Mesenchymal stem cell (in vitro differentiated cells and primary cell): ENCODE measurements around the gene JSRP1.

Experiments used
- DNase-seq: peaks from one replicate; pipeline ENCODE4 v3.0.0-alpha.2; 2013
- H2AFZ ChIP-seq: one replicate; pipeline ENCODE4 v1.6.1; 2013; ENCODE audit warnings: low read depth, mild to moderate bottlenecking, control low read depth, inconsistent platforms, low read length, moderate library complexity
- H2AK5ac ChIP-seq: 2 replicates; pipeline ENCODE4 v1.6.1; 2013; ENCODE audit warnings: low read length, moderate library complexity, mild to moderate bottlenecking, inconsistent platforms; ENCODE audit not compliant: severe bottlenecking
- H2BK120ac ChIP-seq: one replicate; pipeline ENCODE4 v1.6.1; 2013; ENCODE audit warnings: low read depth, mild to moderate bottlenecking, inconsistent platforms, low read length, moderate library complexity
- H2BK12ac ChIP-seq, 2 experiments: one replicate each; pipeline ENCODE4 v1.6.1; 2013; ENCODE audit warnings: inconsistent platforms in 2 of 2, low read length in 2 of 2, mild to moderate bottlenecking in 2 of 2, moderate library complexity in 2 of 2, control low read depth in 1 of 2
- H2BK15ac ChIP-seq: one replicate; pipeline ENCODE4 v1.6.1; 2013; ENCODE audit warnings: mild to moderate bottlenecking, low read depth, inconsistent platforms; ENCODE audit not compliant: poor library complexity, severe bottlenecking
- H2BK5ac ChIP-seq: 2 replicates; pipeline ENCODE4 v1.6.1; 2013; ENCODE audit warnings: low read depth, mild to moderate bottlenecking, low read length, control low read depth, inconsistent platforms; ENCODE audit not compliant: poor library complexity, severe bottlenecking
- H3K14ac ChIP-seq, 2 experiments: one replicate each; pipeline ENCODE4 v1.6.1; 2013; ENCODE audit warnings: inconsistent platforms in 2 of 2, low read length in 2 of 2, control low read depth in 1 of 2, mild to moderate bottlenecking in 1 of 2, moderate library complexity in 1 of 2
- H3K18ac ChIP-seq, 2 experiments: one replicate each; pipeline ENCODE4 v1.6.1; 2013; ENCODE audit warnings: inconsistent platforms in 2 of 2, low read length in 2 of 2, control low read depth in 1 of 2, low read depth in 1 of 2, mild to moderate bottlenecking in 1 of 2
- H3K23ac ChIP-seq, 2 experiments: one replicate each; pipeline ENCODE4 v1.6.1; 2013; ENCODE audit warnings: inconsistent platforms in 2 of 2, low read length in 2 of 2, mild to moderate bottlenecking in 2 of 2, moderate library complexity in 2 of 2, control low read depth in 1 of 2
- H3K27ac ChIP-seq: 2 replicates; pipeline ENCODE4 v1.5.1; 2013; ENCODE audit warnings: mild to moderate bottlenecking, moderate library complexity, low read length, control low read depth, inconsistent platforms; ENCODE audit not compliant: poor library complexity, severe bottlenecking
- H3K27me3 ChIP-seq, 2 experiments: 2 replicates each; pipeline versions ENCODE4 v1.6.1 to v1.7.0; 2013; ENCODE audit warnings: low read length in 2 of 2, mild to moderate bottlenecking in 2 of 2, moderate library complexity in 2 of 2, control low read depth in 1 of 2, inconsistent platforms in 1 of 2; ENCODE audit not compliant: control insufficient read depth in 1 of 2, insufficient read depth in 1 of 2
- H3K36me3 ChIP-seq, 2 experiments: 2 replicates each; pipeline versions ENCODE4 v1.6.1 to v1.7.0; 2013; ENCODE audit warnings: low read length in 2 of 2, control low read depth in 1 of 2, inconsistent platforms in 1 of 2, low read depth in 1 of 2, mild to moderate bottlenecking in 1 of 2; ENCODE audit not compliant: insufficient read depth in 2 of 2, control insufficient read depth in 1 of 2
- H3K4ac ChIP-seq, 2 experiments: one replicate each; pipeline ENCODE4 v1.6.1; 2013; ENCODE audit warnings: inconsistent platforms in 2 of 2, low read length in 2 of 2, mild to moderate bottlenecking in 2 of 2, moderate library complexity in 2 of 2, control low read depth in 1 of 2, low read depth in 1 of 2
- H3K4me1 ChIP-seq: 2 replicates; pipeline ENCODE4 v1.6.1; 2013; ENCODE audit warnings: low read depth, low read length, control low read depth; ENCODE audit not compliant: control insufficient read depth, insufficient read depth
- H3K4me2 ChIP-seq: 2 replicates; pipeline ENCODE4 v1.6.1; 2013; ENCODE audit warnings: low read length, mild to moderate bottlenecking, inconsistent platforms; ENCODE audit not compliant: poor library complexity, severe bottlenecking
- H3K4me3 ChIP-seq, 2 experiments: 2 replicates each; pipeline versions ENCODE4 v1.5.1 to v1.7.0; 2013; ENCODE audit warnings: low read length in 2 of 2, mild to moderate bottlenecking in 2 of 2, control low read depth in 1 of 2, low read depth in 1 of 2; ENCODE audit not compliant: insufficient read depth in 1 of 2
- H3K79me1 ChIP-seq: replicated peaks from 2 replicates; pipeline ENCODE4 v1.6.1; 2013; ENCODE audit warnings: mild to moderate bottlenecking, control low read depth, low read length, inconsistent platforms; ENCODE audit not compliant: poor library complexity, severe bottlenecking
- H3K9ac ChIP-seq: 2 replicates; pipeline ENCODE4 v1.7.0; 2013; ENCODE audit warnings: mild to moderate bottlenecking, low read length, moderate library complexity
- H3K9me3 ChIP-seq: 2 replicates; pipeline ENCODE4 v1.7.0; 2013; ENCODE audit warnings: mild to moderate bottlenecking, low read length; ENCODE audit not compliant: control insufficient read depth
- H4K8ac ChIP-seq: one replicate; pipeline ENCODE4 v1.6.1; 2013; ENCODE audit warnings: inconsistent platforms, mild to moderate bottlenecking, low read length, moderate library complexity
- H4K91ac ChIP-seq: one replicate; pipeline ENCODE4 v1.6.1; 2013; ENCODE audit warnings: mild to moderate bottlenecking, low read length, inconsistent platforms
- WGBS: methylation state at CpG from one replicate; pipeline ENCODE4 v1.1.7; 2013; ENCODE audit warnings: mixed read lengths; 5-methylcytosine and 5-hydroxymethylcytosine counted together

JSRP1 gene

GRCh38 chr19:2252055-2252796 is 4.0 kb downstream of the JSRP1 start:
- Histone ChIP-seq H3K27me3 (peaks cover 10 to 48% of the 10 kb centered on the region in 2 experiments), H3K79me1 (peaks cover 12% of the 10 kb centered on the region), H3K9ac (no peak overlapping the region), H2BK12ac (no peak overlapping the region), H3K4me1 (peaks cover 24% of the 10 kb centered on the region), H3K4ac (no peak overlapping the region), H3K36me3 (peaks cover 14 to 54% of the 10 kb centered on the region in 2 experiments), H4K91ac (no peak overlapping the region), H3K14ac (no peak overlapping the region), H3K23ac (no peak overlapping the region), H3K27ac (no peak overlapping the region), H2AFZ (no peak overlapping the region), H2AK5ac (no peak overlapping the region), H4K8ac (no peak overlapping the region), H3K18ac (no peak overlapping the region), H2BK15ac (no peak overlapping the region), H2BK120ac (no peak overlapping the region), H2BK5ac (no peak overlapping the region), H3K9me3 (no peaks in the 10 kb centered on the region), H3K4me3 (no peak overlapping the region), H3K4me2 (no peak overlapping the region)
- WGBS = 93% methylated on average over 70 of the region's 74 CpGs
- DNase-seq = no peak

DNA sequence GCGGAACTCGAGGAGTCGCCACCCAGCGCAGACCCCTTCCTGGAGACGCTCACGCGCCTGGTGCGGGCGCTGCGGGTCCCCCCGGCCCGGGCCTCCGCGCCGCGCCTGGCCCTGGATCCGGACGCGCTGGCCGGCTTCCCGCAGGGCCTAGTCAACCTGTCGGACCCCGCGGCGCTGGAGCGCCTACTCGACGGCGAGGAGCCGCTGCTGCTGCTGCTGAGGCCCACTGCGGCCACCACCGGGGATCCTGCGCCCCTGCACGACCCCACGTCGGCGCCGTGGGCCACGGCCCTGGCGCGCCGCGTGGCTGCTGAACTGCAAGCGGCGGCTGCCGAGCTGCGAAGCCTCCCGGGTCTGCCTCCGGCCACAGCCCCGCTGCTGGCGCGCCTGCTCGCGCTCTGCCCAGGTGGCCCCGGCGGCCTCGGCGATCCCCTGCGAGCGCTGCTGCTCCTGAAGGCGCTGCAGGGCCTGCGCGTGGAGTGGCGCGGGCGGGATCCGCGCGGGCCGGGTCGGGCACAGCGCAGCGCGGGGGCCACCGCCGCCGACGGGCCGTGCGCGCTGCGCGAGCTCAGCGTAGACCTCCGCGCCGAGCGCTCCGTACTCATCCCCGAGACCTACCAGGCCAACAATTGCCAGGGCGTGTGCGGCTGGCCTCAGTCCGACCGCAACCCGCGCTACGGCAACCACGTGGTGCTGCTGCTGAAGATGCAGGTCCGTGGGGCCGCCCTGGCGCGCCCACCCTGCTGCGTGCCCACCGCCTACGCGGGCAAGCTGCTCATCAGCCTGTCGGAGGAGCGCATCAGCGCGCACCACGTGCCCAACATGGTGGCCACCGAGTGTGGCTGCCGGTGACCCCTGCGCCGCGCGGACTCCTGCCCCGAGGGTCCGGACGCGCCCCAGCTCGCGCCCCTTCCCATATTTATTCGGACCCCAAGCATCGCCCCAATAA is 4.8 kb downstream of the JSRP1 start:
- Histone ChIP-seq H2BK5ac (no peak overlapping the region), H2BK120ac (no peak overlapping the region), H3K4me2 (no peak overlapping the region), H4K91ac (peak overlapping the region; percentile 16), H2BK15ac (no peak overlapping the region), H3K27me3 (peaks cover 10 to 48% of the 10 kb centered on the region in 2 experiments), H3K9ac (no peak overlapping the region), H3K9me3 (no peaks in the 10 kb centered on the region), H3K14ac (no peak overlapping the region), H3K4me1 (peaks cover 26% of the 10 kb centered on the region), H3K79me1 (peaks cover 12% of the 10 kb centered on the region), H3K18ac (no peak overlapping the region), H2AK5ac (no peak overlapping the region), H3K4ac (no peak overlapping the region), H3K27ac (no peak overlapping the region), H3K23ac (no peak overlapping the region), H3K36me3 (peaks cover 21 to 63% of the 10 kb centered on the region in 2 experiments), H4K8ac (no peak overlapping the region), H2BK12ac (no peak overlapping the region), H3K4me3 (no peak overlapping the region), H2AFZ (no peak overlapping the region)
- WGBS = 98% methylated on average over 122 of the region's 125 CpGs
- no peak for DNase-seq

GRCh38 chr19:2250766-2251105 is 5.5 kb downstream of the JSRP1 start:
- WGBS = 95% methylated on average over 25 of the region's 40 CpGs
- Histone ChIP-seq H3K36me3 (peaks cover 28 to 69% of the 10 kb centered on the region in 2 experiments), H2BK120ac (no peak overlapping the region), H2BK5ac (no peak overlapping the region), H3K9me3 (no peaks in the 10 kb centered on the region), H3K27me3 (peaks cover 10 to 48% of the 10 kb centered on the region in 2 experiments), H2BK12ac (no peak overlapping the region), H3K9ac (no peak overlapping the region), H3K18ac (no peak overlapping the region), H3K23ac (no peak overlapping the region), H3K4me1 (peaks cover 24% of the 10 kb centered on the region), H3K4ac (no peak overlapping the region), H3K79me1 (peaks cover 16% of the 10 kb centered on the region), H4K8ac (no peak overlapping the region), H3K27ac (no peak overlapping the region), H3K4me3 (no peak overlapping the region), H4K91ac (peak overlapping the region; percentile 16), H2AK5ac (no peak overlapping the region), H3K4me2 (no peak overlapping the region), H2AFZ (no peak overlapping the region), H3K14ac (no peak overlapping the region), H2BK15ac (no peak overlapping the region)
- no peak for DNase-seq
